SK-N-SH treated with all-trans-retinoic acid at 6 μM for 48 hours (cell line): Measurements from ENCODE around the gene CKAP4.

Experiments used
- ATAC-seq: fragments of 200-7000 bp; cut with Tn5 transposase; 3 replicates; pipeline ENCODE4 v1.9.1; 2020; ENCODE audit warnings: mild to moderate bottlenecking, moderate library complexity
- ARNTL ChIP-seq: fragments of 450-650 bp; formaldehyde crosslinking; IDR thresholded peaks from 2 replicates; pipeline ENCODE4 v1.5.0; 2020; ENCODE audit warnings: low read depth, mild to moderate bottlenecking, moderate library complexity, borderline replicate concordance
- BACH2 ChIP-seq: fragments of 250-450 bp; sonication (Bioruptor Pico); IDR thresholded peaks from 2 replicates; pipeline ENCODE4 v1.9.0; 2021; ENCODE audit warnings: mild to moderate bottlenecking, borderline replicate concordance
- CSDC2 ChIP-seq: fragments of 250-450 bp; sonication (Bioruptor Pico); IDR thresholded peaks from 2 replicates; pipeline ENCODE4 v1.5.0; 2020; ENCODE audit warnings: mild to moderate bottlenecking, moderate library complexity
- ESRRG ChIP-seq: fragments of 250-450 bp; sonication (Bioruptor Pico); IDR thresholded peaks from 2 replicates; pipeline ENCODE4 v1.6.1; 2021; ENCODE audit warnings: mild to moderate bottlenecking
- GLIS3 ChIP-seq: fragments of 250-450 bp; sonication (Bioruptor Pico); IDR thresholded peaks from 2 replicates; pipeline ENCODE4 v1.5.0; 2020; ENCODE audit warnings: mild to moderate bottlenecking, moderate library complexity
- ISL1 ChIP-seq: fragments of 250-450 bp; sonication (Bioruptor Pico); IDR thresholded peaks from 2 replicates; pipeline ENCODE4 v2.1.2; 2022; ENCODE audit warnings: mild to moderate bottlenecking, moderate library complexity
- OSR1 ChIP-seq: fragments of 250-450 bp; sonication (Bioruptor Pico); IDR thresholded peaks from 2 replicates; pipeline ENCODE4 v1.8.0; 2022; ENCODE audit warnings: moderate library complexity, mild to moderate bottlenecking, inconsistent platforms
- PPARA ChIP-seq: fragments of 250-450 bp; sonication (Bioruptor Pico); IDR thresholded peaks from 2 replicates; pipeline ENCODE4 v1.5.0; 2020; ENCODE audit warnings: mild to moderate bottlenecking, borderline replicate concordance
- RARB ChIP-seq: fragments of 250-450 bp; sonication (Bioruptor Pico); IDR thresholded peaks from 2 replicates; pipeline ENCODE4 v1.8.0; 2021; ENCODE audit warnings: mild to moderate bottlenecking, moderate library complexity
- SNAI2 ChIP-seq: fragments of 250-450 bp; sonication (Bioruptor Pico); IDR thresholded peaks from 2 replicates; pipeline ENCODE4 v1.5.0; 2020; ENCODE audit warnings: mild to moderate bottlenecking, moderate library complexity
- TCF4 ChIP-seq: fragments of 250-450 bp; sonication (Bioruptor Pico); IDR thresholded peaks from 2 replicates; pipeline ENCODE4 v1.8.0; 2021; ENCODE audit warnings: mild to moderate bottlenecking, moderate library complexity, borderline replicate concordance
- TOX ChIP-seq: fragments of 250-450 bp; sonication (Bioruptor Pico); IDR thresholded peaks from 2 replicates; pipeline ENCODE4 v1.8.0; 2021; ENCODE audit warnings: mild to moderate bottlenecking, moderate library complexity, borderline replicate concordance
- TSHZ2 ChIP-seq: fragments of 250-450 bp; sonication (Bioruptor Pico); IDR thresholded peaks from 2 replicates; pipeline ENCODE4 v1.5.0; 2020; ENCODE audit warnings: mild to moderate bottlenecking, moderate library complexity
- ZC3H10 ChIP-seq: fragments of 250-450 bp; sonication (Bioruptor Pico); IDR thresholded peaks from 2 replicates; pipeline ENCODE4 v1.5.1; 2021; ENCODE audit warnings: mild to moderate bottlenecking, moderate library complexity
- ZFP3 ChIP-seq: fragments of 250-450 bp; sonication (Bioruptor Pico); IDR thresholded peaks from 2 replicates; pipeline ENCODE4 v1.5.0; 2020; ENCODE audit warnings: mild to moderate bottlenecking, moderate library complexity
- ZFP30 ChIP-seq: fragments of 450-650 bp; formaldehyde crosslinking; IDR thresholded peaks from 2 replicates; pipeline ENCODE4 v1.5.0; 2022; ENCODE audit warnings: mild to moderate bottlenecking, moderate library complexity
- ZNF565 ChIP-seq: fragments of 450-650 bp; formaldehyde crosslinking; conservative IDR thresholded peaks from 2 replicates; pipeline ENCODE4 v1.5.0; 2020; ENCODE audit warnings: low read depth, mild to moderate bottlenecking, moderate library complexity
- ZNF70 ChIP-seq: fragments of 450-650 bp; formaldehyde crosslinking; IDR thresholded peaks from 2 replicates; pipeline ENCODE4 v1.5.0; 2020; ENCODE audit warnings: mild to moderate bottlenecking, moderate library complexity
- ZNF8 ChIP-seq: fragments of 450-650 bp; formaldehyde crosslinking; IDR thresholded peaks from 2 replicates; pipeline ENCODE4 v1.5.0; 2020; ENCODE audit warnings: mild to moderate bottlenecking, moderate library complexity
- TF ChIP-seq, protein P1 (sequence below): fragments of 250-450 bp; sonication (Bioruptor Pico); IDR thresholded peaks from 2 replicates; pipeline ENCODE4 v1.5.1; 2020; ENCODE audit warnings: low read depth, mild to moderate bottlenecking, moderate library complexity
- TF ChIP-seq, protein P2 (sequence below): fragments of 250-450 bp; sonication (Bioruptor Pico); IDR thresholded peaks from 2 replicates; pipeline ENCODE4 v1.8.0; 2020; ENCODE audit warnings: mild to moderate bottlenecking, moderate library complexity, borderline replicate concordance
- TF ChIP-seq, protein P3 (sequence below): fragments of 250-450 bp; sonication (Bioruptor Pico); IDR thresholded peaks from 2 replicates; pipeline ENCODE4 v1.8.0; 2021; ENCODE audit warnings: low read depth, mild to moderate bottlenecking, moderate library complexity, borderline replicate concordance
- TF ChIP-seq, protein P4 (sequence below): fragments of 250-450 bp; sonication (Bioruptor Pico); IDR thresholded peaks from 2 replicates; pipeline ENCODE4 v1.5.1; 2021; ENCODE audit warnings: mild to moderate bottlenecking, moderate library complexity

Gene CKAP4

DNA sequence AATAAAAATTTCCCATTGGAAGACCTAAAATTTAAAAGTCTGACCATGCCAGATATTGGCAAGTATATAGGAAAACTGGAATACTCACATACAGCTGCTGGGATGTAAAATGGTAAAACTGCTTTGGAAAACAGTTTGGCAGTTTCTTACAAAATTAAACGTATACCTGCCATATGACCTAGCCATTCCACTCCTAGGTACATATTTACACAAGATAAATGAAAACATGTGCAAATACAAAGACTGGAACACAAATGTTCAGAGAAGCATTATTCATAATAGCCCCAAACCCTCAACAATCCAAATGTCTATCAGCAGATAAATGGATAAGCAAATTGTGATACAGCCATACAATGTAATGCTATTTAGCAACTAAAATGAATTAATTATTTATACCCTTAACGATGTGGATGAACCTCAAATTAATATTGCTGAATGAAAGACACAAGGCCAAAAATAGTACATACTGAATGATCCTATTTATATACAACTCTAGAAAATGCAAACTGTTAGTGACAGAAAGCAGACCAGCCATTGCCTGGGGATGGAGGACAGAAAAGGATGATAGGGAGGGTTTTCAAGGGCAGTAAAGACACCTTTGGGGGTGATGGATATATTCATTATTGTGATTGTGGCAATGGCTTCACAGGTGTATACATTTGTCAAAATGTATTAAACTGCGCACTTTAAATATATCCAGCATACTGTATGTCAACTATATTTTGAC lies 33.4 kb upstream of the CKAP4 start (continued):
- TF ChIP-seq RARB (no peak), CSDC2 (CRISPR knock-in tag) (no peak)

- ATAC-seq = no peak
- TF ChIP-seq TSHZ2 (CRISPR knock-in tag) = no peak
- TF ChIP-seq BACH2 = no peak
- TF ChIP-seq ISL1 (CRISPR knock-in tag) = no peak
- TF ChIP-seq, protein P1, sequence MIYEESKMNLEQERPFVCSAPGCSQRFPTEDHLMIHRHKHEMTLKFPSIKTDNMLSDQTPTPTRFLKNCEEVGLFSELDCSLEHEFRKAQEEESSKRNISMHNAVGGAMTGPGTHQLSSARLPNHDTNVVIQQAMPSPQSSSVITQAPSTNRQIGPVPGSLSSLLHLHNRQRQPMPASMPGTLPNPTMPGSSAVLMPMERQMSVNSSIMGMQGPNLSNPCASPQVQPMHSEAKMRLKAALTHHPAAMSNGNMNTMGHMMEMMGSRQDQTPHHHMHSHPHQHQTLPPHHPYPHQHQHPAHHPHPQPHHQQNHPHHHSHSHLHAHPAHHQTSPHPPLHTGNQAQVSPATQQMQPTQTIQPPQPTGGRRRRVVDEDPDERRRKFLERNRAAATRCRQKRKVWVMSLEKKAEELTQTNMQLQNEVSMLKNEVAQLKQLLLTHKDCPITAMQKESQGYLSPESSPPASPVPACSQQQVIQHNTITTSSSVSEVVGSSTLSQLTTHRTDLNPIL = no peak
- no peak for TF ChIP-seq TOX
- no peak for TF ChIP-seq ZNF70 (CRISPR knock-in tag)
- TF ChIP-seq ZC3H10 (CRISPR knock-in tag) = no peak
- no peak for TF ChIP-seq ARNTL
- TF ChIP-seq, protein P2, sequence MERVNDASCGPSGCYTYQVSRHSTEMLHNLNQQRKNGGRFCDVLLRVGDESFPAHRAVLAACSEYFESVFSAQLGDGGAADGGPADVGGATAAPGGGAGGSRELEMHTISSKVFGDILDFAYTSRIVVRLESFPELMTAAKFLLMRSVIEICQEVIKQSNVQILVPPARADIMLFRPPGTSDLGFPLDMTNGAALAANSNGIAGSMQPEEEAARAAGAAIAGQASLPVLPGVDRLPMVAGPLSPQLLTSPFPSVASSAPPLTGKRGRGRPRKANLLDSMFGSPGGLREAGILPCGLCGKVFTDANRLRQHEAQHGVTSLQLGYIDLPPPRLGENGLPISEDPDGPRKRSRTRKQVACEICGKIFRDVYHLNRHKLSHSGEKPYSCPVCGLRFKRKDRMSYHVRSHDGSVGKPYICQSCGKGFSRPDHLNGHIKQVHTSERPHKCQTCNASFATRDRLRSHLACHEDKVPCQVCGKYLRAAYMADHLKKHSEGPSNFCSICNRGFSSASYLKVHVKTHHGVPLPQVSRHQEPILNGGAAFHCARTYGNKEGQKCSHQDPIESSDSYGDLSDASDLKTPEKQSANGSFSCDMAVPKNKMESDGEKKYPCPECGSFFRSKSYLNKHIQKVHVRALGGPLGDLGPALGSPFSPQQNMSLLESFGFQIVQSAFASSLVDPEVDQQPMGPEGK (CRISPR knock-in tag) = no peak
- TF ChIP-seq ZNF8 (CRISPR knock-in tag) = no peak
- TF ChIP-seq, protein P3, sequence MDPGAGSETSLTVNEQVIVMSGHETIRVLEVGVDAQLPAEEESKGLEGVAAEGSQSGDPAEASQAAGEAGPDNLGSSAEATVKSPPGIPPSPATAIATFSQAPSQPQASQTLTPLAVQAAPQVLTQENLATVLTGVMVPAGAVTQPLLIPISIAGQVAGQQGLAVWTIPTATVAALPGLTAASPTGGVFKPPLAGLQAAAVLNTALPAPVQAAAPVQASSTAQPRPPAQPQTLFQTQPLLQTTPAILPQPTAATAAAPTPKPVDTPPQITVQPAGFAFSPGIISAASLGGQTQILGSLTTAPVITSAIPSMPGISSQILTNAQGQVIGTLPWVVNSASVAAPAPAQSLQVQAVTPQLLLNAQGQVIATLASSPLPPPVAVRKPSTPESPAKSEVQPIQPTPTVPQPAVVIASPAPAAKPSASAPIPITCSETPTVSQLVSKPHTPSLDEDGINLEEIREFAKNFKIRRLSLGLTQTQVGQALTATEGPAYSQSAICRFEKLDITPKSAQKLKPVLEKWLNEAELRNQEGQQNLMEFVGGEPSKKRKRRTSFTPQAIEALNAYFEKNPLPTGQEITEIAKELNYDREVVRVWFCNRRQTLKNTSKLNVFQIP (CRISPR knock-in tag) = no peak
- TF ChIP-seq GLIS3 (CRISPR knock-in tag) = no peak
- TF ChIP-seq PPARA (CRISPR knock-in tag) = no peak
- no peak for TF ChIP-seq ESRRG (CRISPR knock-in tag)
- no peak for TF ChIP-seq ZFP3
- no peak for TF ChIP-seq TCF4
- no peak for TF ChIP-seq ZFP30
- TF ChIP-seq, protein P4, sequence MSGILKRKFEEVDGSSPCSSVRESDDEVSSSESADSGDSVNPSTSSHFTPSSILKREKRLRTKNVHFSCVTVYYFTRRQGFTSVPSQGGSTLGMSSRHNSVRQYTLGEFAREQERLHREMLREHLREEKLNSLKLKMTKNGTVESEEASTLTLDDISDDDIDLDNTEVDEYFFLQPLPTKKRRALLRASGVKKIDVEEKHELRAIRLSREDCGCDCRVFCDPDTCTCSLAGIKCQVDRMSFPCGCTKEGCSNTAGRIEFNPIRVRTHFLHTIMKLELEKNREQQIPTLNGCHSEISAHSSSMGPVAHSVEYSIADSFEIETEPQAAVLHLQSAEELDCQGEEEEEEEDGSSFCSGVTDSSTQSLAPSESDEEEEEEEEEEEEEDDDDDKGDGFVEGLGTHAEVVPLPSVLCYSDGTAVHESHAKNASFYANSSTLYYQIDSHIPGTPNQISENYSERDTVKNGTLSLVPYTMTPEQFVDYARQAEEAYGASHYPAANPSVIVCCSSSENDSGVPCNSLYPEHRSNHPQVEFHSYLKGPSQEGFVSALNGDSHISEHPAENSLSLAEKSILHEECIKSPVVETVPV = no peak
- no peak for TF ChIP-seq ZNF565 (CRISPR knock-in tag)
Measured at GRCh38 chr12:106280106-106280505, 32.3 kb upstream of the CKAP4 start.

DNA sequence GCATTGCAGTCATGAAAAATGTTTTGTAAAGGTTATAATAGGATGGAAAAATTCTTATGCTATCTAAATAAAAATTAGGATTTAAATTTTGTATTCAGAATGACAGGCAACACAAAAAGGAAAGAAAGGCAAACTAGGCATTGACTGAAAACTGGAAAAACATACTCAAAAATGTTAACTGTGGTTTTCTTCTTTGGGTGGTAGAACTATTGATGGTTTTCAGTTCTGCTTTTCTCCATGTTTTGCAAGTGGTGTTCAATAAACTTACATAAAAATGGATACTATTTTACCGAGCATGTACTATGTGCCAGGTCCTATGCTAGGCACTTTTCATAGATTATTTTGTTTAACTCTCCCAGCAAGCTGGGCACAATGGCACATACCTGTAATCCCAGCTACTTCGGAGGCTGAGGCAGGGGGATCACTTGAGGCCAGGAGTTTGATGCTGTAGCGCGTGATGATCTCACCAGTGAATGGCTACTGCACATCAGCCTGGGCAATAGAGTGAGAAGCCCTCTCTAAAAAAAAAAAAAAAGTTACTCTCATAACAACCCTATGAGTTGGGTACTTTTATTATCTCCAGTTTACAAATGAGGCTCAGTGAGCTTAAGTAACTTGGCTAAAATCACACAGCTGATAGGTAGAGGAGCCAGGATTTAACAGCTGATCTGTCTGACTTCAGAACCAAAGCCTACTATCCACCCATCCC lies 28.4 kb upstream of the CKAP4 start:
- no peak for ATAC-seq
- no peak for TF ChIP-seq CSDC2 (CRISPR knock-in tag)
- TF ChIP-seq, protein P4 = no peak
- no peak for TF ChIP-seq PPARA (CRISPR knock-in tag)
- TF ChIP-seq OSR1 = no peak
- TF ChIP-seq, protein P2 (CRISPR knock-in tag) = no peak
- no peak for TF ChIP-seq ISL1 (CRISPR knock-in tag)
- no peak for TF ChIP-seq ARNTL
- TF ChIP-seq, protein P1 = no peak
- no peak for TF ChIP-seq ZFP30
- no peak for TF ChIP-seq TOX
- TF ChIP-seq SNAI2 (CRISPR knock-in tag) = no peak
